IMR-90 (cell line): ENCODE data around the gene PEX16. TPM values are rescaled to one million over a fixed set of nuclear protein-coding genes. Genes with fewer than 3 reads are reported as not detected.

Source experiments
- ATAC-seq: fragments of 200-7000 bp; cut with Tn5 transposase; 2 replicates; pipeline ENCODE4 v1.9.1; 2020; ENCODE audit warnings: low read depth, mild to moderate bottlenecking, moderate library complexity
- BruUV-seq: library from RNA; stranded (reverse); fragments of 400-500 nt; replicated peaks from 2 replicates; lab custom pipeline; 2021; lab: Mats Ljungman, UMichigan
- CTCF ChIA-PET: fragments of 300-600 bp; formaldehyde crosslinking; extraction: SDS; loops from one replicate; lab custom pipeline; 2021; ENCODE audit warnings: antibody characterized with exemption; lab: Yijun Ruan, JAX
- POLR2A ChIA-PET: fragments of 300-600 bp; sonication (Branson Sonifier 250); formaldehyde crosslinking; loops from one replicate; lab custom pipeline; 2022; ENCODE audit warnings: antibody characterized with exemption; ENCODE audit not compliant: unreplicated experiment; lab: Charles Lee
- DNase-seq: peaks from one replicate; pipeline ENCODE4 v3.0.0; 2013
- H2AFZ ChIP-seq: replicated peaks from 2 replicates; pipeline ENCODE3; 2013; ENCODE audit warnings: low read length, mild to moderate bottlenecking; ENCODE audit not compliant: poor library complexity
- H2AK5ac ChIP-seq: 2 replicates; pipeline ENCODE4 v1.6.1; 2013; ENCODE audit warnings: low read depth, low read length, inconsistent platforms
- H2AK9ac ChIP-seq: replicated peaks from 2 replicates; pipeline ENCODE3; 2013; ENCODE audit warnings: mild to moderate bottlenecking, low read depth, low read length, moderate library complexity; ENCODE audit not compliant: poor library complexity
- H2BK120ac ChIP-seq: 2 replicates; pipeline ENCODE4 v1.6.1; 2013; ENCODE audit warnings: low read depth, low read length, inconsistent platforms
- H2BK15ac ChIP-seq: 3 replicates; pipeline ENCODE4 v1.6.1; 2013; ENCODE audit warnings: low read depth, low read length, inconsistent platforms
- H2BK20ac ChIP-seq: 2 replicates; pipeline ENCODE4 v1.6.1; 2013; ENCODE audit warnings: low read depth, mild to moderate bottlenecking, inconsistent platforms, low read length, moderate library complexity
- H2BK5ac ChIP-seq: 2 replicates; pipeline ENCODE4 v1.6.1; 2013; ENCODE audit warnings: mild to moderate bottlenecking, low read depth, low read length, inconsistent platforms; ENCODE audit not compliant: poor library complexity, severe bottlenecking
- H3K14ac ChIP-seq: replicated peaks from 2 replicates; pipeline ENCODE4 v1.6.1; 2013; ENCODE audit warnings: low read depth, low read length, inconsistent platforms
- H3K18ac ChIP-seq: 2 replicates; pipeline ENCODE4 v1.6.1; 2013; ENCODE audit warnings: low read depth, low read length, control low read depth
- H3K23ac ChIP-seq: 2 replicates; pipeline ENCODE4 v1.6.1; 2013; ENCODE audit warnings: low read depth, low read length, inconsistent platforms
- H3K27ac ChIP-seq: 2 replicates; pipeline ENCODE4 v1.5.1; 2013; ENCODE audit warnings: mild to moderate bottlenecking, control low read depth, low read length; ENCODE audit not compliant: insufficient read depth
- H3K27me3 ChIP-seq: 2 replicates; pipeline ENCODE4 v1.6.1; 2013; ENCODE audit warnings: low read length; ENCODE audit not compliant: control insufficient read depth, insufficient read depth
- H3K36me3 ChIP-seq: 2 replicates; pipeline ENCODE4 v1.6.1; 2013; ENCODE audit warnings: low read length, mixed read lengths; ENCODE audit not compliant: control insufficient read depth, insufficient read depth
- H3K4ac ChIP-seq: 2 replicates; pipeline ENCODE4 v1.6.1; 2013; ENCODE audit warnings: low read depth, low read length, inconsistent platforms
- H3K4me1 ChIP-seq: 2 replicates; pipeline ENCODE4 v1.6.1; 2013; ENCODE audit warnings: low read length, mixed read lengths; ENCODE audit not compliant: control insufficient read depth, insufficient read depth
- H3K4me2 ChIP-seq: 2 replicates; pipeline ENCODE4 v1.6.1; 2013; ENCODE audit warnings: low read depth, mild to moderate bottlenecking, control low read depth, low read length, moderate library complexity
- H3K4me3 ChIP-seq: 2 replicates; pipeline ENCODE4 v1.5.1; 2013; ENCODE audit warnings: low read depth, mild to moderate bottlenecking, control low read depth, low read length, moderate library complexity; ENCODE audit not compliant: insufficient read depth
- H3K56ac ChIP-seq: 2 replicates; pipeline ENCODE4 v1.6.1; 2013; ENCODE audit warnings: low read length, inconsistent platforms; ENCODE audit not compliant: insufficient read depth; ENCODE audit errors: extremely low read depth
- H3K79me1 ChIP-seq, 2 experiments: 2 replicates each; pipeline ENCODE4 v1.6.1; 2013; ENCODE audit warnings: low read length in 2 of 2, inconsistent platforms in 1 of 2, low read depth in 1 of 2
- H3K9ac ChIP-seq: 2 replicates; pipeline ENCODE4 v1.6.1; 2013; ENCODE audit warnings: low read depth, low read length, control low read depth
- H3K9me1 ChIP-seq: 2 replicates; pipeline ENCODE4 v1.6.1; 2013; ENCODE audit warnings: low read length, inconsistent platforms; ENCODE audit not compliant: insufficient read depth
- H3K9me3 ChIP-seq: 2 replicates; pipeline ENCODE4 v1.6.1; 2013; ENCODE audit warnings: low read length; ENCODE audit not compliant: control insufficient read depth, insufficient read depth
- H4K20me1 ChIP-seq: 2 replicates; pipeline ENCODE4 v1.6.1; 2013; ENCODE audit warnings: low read length, inconsistent platforms; ENCODE audit not compliant: insufficient read depth
- H4K5ac ChIP-seq: 2 replicates; pipeline ENCODE4 v1.6.1; 2013; ENCODE audit warnings: mild to moderate bottlenecking, low read depth, low read length, control low read depth
- H4K8ac ChIP-seq, 2 experiments: 2 replicates each; pipeline ENCODE4 v1.6.1; 2013; ENCODE audit warnings: low read depth in 2 of 2, low read length in 2 of 2, control low read depth in 1 of 2, inconsistent platforms in 1 of 2
- H4K91ac ChIP-seq: 2 replicates; pipeline ENCODE4 v1.6.1; 2013; ENCODE audit warnings: low read depth, low read length, inconsistent platforms; ENCODE audit not compliant: insufficient read depth
- CEBPB ChIP-seq: IDR thresholded peaks from 2 replicates; pipeline ENCODE4 v1.6.1; 2012; ENCODE audit warnings: low read depth, low read length, improper control_type of control experiment
- MAZ ChIP-seq: IDR thresholded peaks from 2 replicates; pipeline ENCODE4 v1.6.1; 2012; ENCODE audit warnings: low read depth, mild to moderate bottlenecking, low read length, improper control_type of control experiment, moderate library complexity, borderline replicate concordance
- RAD21 ChIP-seq: IDR thresholded peaks from 2 replicates; pipeline ENCODE4 v1.6.1; 2012; ENCODE audit warnings: low read length, improper control_type of control experiment
- RCOR1 ChIP-seq: IDR thresholded peaks from 2 replicates; pipeline ENCODE4 v1.6.1; 2012; ENCODE audit warnings: mild to moderate bottlenecking, low read length, improper control_type of control experiment; ENCODE audit not compliant: insufficient replicate concordance
- SMC3 ChIP-seq: fragments of 150-350 bp; IDR thresholded peaks from 2 replicates; pipeline ENCODE4 v1.6.1; 2016; ENCODE audit warnings: low read depth, mild to moderate bottlenecking, antibody characterized with exemption, low read length, moderate library complexity
- WGBS, 2 experiments: methylation state at CpG; one replicate each; pipeline versions ENCODE4 v1.1.5 to v1.1.7; 2013; ENCODE audit warnings: missing lambda C conversion rate in 2 of 2; ENCODE audit not compliant: insufficient read length in 1 of 2; ENCODE audit errors: extremely low coverage in 2 of 2; 5-methylcytosine and 5-hydroxymethylcytosine counted together
- dilution Hi-C: fragments of 300-500 bp; cut with HindIII; formaldehyde crosslinking; loops from one replicate; pipeline ENCODE4 v1.14.3; 2018; ENCODE audit warnings: low sequenced_read_pairs; ENCODE audit not compliant: unreplicated experiment
- in situ Hi-C: fragments of 300-500 bp; cut with MboI; formaldehyde crosslinking; loops from 3 replicates; pipeline ENCODE4 v1.14.3; 2019; ENCODE audit warnings: low sequenced_read_pairs, inconsistent platforms, mixed read lengths
- intact Hi-C: fragments of 100-400 bp; cut with micrococcal nuclease; formaldehyde crosslinking; loops from 2 replicates; pipeline ENCODE4 v1.10.0; 2022
- polyA plus RNA-seq, 3 experiments: library from polyadenylated mRNA; depleted of rRNA; stranded (reverse); fragments of >200 nt; gene quantifications; 2 replicates each; pipeline ENCODE4 v1.2.3, GENCODE V29; 2012; ENCODE audit warnings: low replicate concordance in 1 of 3
- total RNA-seq: library from RNA; depleted of rRNA; stranded (reverse); fragments of >200 nt; gene quantifications from 2 replicates; pipeline ENCODE4 v1.2.3, GENCODE V29; 2012
- TF ChIP-seq, protein P1 (sequence below): conservative IDR thresholded peaks from 2 replicates; pipeline ENCODE4 v1.5.1; 2012; ENCODE audit warnings: mild to moderate bottlenecking, low read depth, low read length, improper control_type of control experiment
- TF ChIP-seq, protein P2 (sequence below): fragments of 150-350 bp; IDR thresholded peaks from 2 replicates; pipeline ENCODE4 v1.6.1; 2016; ENCODE audit warnings: low read depth, mild to moderate bottlenecking, low read length, moderate library complexity, borderline replicate concordance

Gene PEX16
- total and polyA plus RNA-seq, 2 of the 4 experiments (the other 2 are of a cell fraction), result 17.9 to 23.3 TPM

DNA sequence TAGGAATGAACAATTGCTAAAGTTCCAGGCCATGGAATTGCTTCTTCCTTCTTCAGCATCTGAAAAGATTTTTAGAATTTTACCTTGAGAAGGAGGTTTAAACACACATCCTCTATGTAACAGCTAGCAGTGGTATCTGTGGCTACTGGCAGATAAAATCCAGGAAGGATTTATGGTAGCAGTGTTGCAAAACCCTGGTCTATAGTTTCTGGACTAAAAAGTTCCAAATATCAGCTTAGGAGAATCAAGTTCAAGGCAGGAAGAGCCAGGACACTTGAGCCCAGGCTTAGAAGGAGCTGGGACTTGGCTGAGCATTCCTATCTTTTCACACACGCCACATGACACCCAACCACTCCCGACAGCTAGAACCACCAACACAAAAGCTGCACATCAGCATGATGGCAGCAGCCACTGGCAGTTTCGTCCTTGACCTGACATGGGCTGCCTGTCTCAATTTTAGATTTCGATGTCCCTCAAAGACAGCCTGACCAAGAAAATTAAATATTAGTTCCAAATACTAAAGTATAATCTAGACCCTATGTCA, 18.9 kb upstream of the PEX16 start:
- Histone ChIP-seq H3K4me1 (no peaks in the 10 kb centered on the region), H3K27me3 (no peaks in the 10 kb centered on the region), H4K5ac (no peak overlapping the region), H3K23ac (no peak overlapping the region), H3K36me3 (peaks cover 49% of the 10 kb centered on the region), H3K4me2 (no peak overlapping the region), H3K9me3 (no peaks in the 10 kb centered on the region), H4K91ac (no peak overlapping the region), H3K79me1 (no peaks in the 10 kb centered on the region), H4K8ac (no peak overlapping the region), H2BK120ac (no peak overlapping the region), H4K20me1 (no peaks in the 10 kb centered on the region), H3K9ac (no peak overlapping the region), H3K56ac (no peak overlapping the region), H3K9me1 (no peaks in the 10 kb centered on the region), H3K14ac (no peak overlapping the region), H2AFZ (no peak overlapping the region), H3K4me3 (no peak overlapping the region), H3K4ac (no peak overlapping the region), H2BK20ac (no peak overlapping the region), H2BK5ac (no peak overlapping the region), H3K27ac (no peak overlapping the region), H3K18ac (no peak overlapping the region), H2AK9ac (no peak overlapping the region), H2AK5ac (no peak overlapping the region), H2BK15ac (no peak overlapping the region)
- no TSS peak for BruUV-seq
- in situ Hi-C loops, result no loop called here
- 83% methylated on average over 2 of the region's 4 CpGs; no CpG with 5 or more reads in 1 of the 2 experiments for WGBS, 2 experiments
- TF ChIP-seq MAZ (no peak), CEBPB (no peak), SMC3 (no peak), RCOR1 (no peak), RAD21 (no peak)
- TF ChIP-seq, protein P1, sequence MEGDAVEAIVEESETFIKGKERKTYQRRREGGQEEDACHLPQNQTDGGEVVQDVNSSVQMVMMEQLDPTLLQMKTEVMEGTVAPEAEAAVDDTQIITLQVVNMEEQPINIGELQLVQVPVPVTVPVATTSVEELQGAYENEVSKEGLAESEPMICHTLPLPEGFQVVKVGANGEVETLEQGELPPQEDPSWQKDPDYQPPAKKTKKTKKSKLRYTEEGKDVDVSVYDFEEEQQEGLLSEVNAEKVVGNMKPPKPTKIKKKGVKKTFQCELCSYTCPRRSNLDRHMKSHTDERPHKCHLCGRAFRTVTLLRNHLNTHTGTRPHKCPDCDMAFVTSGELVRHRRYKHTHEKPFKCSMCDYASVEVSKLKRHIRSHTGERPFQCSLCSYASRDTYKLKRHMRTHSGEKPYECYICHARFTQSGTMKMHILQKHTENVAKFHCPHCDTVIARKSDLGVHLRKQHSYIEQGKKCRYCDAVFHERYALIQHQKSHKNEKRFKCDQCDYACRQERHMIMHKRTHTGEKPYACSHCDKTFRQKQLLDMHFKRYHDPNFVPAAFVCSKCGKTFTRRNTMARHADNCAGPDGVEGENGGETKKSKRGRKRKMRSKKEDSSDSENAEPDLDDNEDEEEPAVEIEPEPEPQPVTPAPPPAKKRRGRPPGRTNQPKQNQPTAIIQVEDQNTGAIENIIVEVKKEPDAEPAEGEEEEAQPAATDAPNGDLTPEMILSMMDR, result no peak
- TF ChIP-seq, protein P2, sequence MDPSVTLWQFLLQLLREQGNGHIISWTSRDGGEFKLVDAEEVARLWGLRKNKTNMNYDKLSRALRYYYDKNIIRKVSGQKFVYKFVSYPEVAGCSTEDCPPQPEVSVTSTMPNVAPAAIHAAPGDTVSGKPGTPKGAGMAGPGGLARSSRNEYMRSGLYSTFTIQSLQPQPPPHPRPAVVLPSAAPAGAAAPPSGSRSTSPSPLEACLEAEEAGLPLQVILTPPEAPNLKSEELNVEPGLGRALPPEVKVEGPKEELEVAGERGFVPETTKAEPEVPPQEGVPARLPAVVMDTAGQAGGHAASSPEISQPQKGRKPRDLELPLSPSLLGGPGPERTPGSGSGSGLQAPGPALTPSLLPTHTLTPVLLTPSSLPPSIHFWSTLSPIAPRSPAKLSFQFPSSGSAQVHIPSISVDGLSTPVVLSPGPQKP, result no peak
- intact Hi-C loops, result no loop called here
- dilution Hi-C loops, result no loop called here
- DNase-seq (no peak), ATAC-seq (no peak)
- ChIA-PET CTCF (no interaction called here), POLR2A (interaction anchor here (0.6 kb wide), 1 partner anchor 10 kb away, joined by 3 read pairs; no protein-coding TSS in a partner anchor)
